DND-41 (cell line): Measurements from ENCODE around the gene USB1.

Experiments
- EZH2 ChIP-seq: IDR thresholded peaks from 3 replicates; pipeline ENCODE4 v1.6.1; 2012; ENCODE audit warnings: borderline replicate concordance, low read depth, mild to moderate bottlenecking, moderate library complexity, low read length, inconsistent platforms; ENCODE audit not compliant: severe bottlenecking
- TF ChIP-seq, protein P1 (sequence below): IDR thresholded peaks from 2 replicates; pipeline ENCODE4 v1.5.1; 2012; ENCODE audit warnings: borderline replicate concordance, low read length, moderate library complexity, mild to moderate bottlenecking; ENCODE audit not compliant: poor library complexity, severe bottlenecking; ENCODE audit errors: extremely low read depth

DNA sequence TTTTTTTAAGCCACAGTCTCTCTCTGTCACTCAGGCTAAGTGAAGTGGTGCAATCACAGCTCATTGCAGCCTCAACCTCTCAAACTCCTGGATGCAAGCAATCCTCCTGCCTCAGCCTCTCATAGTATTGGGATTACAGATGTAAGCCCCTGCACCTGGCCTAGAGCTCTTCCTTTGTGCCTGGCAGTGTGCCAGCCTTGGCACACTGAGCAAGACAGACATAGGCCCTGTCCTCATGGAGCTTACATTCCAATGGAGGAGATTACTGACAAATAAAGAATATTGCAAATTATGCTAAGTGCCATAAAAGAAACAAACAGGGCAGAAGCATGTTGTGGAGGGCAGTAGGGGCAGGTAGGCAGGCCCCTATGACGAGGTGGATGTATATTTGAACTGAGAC, 29.4 kb upstream of the USB1 start:
- TF ChIP-seq, protein P1, sequence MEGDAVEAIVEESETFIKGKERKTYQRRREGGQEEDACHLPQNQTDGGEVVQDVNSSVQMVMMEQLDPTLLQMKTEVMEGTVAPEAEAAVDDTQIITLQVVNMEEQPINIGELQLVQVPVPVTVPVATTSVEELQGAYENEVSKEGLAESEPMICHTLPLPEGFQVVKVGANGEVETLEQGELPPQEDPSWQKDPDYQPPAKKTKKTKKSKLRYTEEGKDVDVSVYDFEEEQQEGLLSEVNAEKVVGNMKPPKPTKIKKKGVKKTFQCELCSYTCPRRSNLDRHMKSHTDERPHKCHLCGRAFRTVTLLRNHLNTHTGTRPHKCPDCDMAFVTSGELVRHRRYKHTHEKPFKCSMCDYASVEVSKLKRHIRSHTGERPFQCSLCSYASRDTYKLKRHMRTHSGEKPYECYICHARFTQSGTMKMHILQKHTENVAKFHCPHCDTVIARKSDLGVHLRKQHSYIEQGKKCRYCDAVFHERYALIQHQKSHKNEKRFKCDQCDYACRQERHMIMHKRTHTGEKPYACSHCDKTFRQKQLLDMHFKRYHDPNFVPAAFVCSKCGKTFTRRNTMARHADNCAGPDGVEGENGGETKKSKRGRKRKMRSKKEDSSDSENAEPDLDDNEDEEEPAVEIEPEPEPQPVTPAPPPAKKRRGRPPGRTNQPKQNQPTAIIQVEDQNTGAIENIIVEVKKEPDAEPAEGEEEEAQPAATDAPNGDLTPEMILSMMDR, result no peak
- TF ChIP-seq EZH2, result no peak
